Fibroblast of mammary gland (primary cell): ENCODE results near the gene AK6.
A peak's percentile ranks its signal among the peaks of the same experiment; 100 is the strongest.
"Not testable (repeated sequence)": the region's sequence is repeated elsewhere in the genome, so short reads cannot be mapped to it uniquely, and the experiment has no call there.

Source experiments
- DNase-seq: peaks from one replicate; pipeline ENCODE4 v3.0.0-alpha.2; 2010; ENCODE audit warnings: low read depth
- H3K4me3 ChIP-seq: 2 replicates; pipeline ENCODE4 v1.5.1; 2011; ENCODE audit warnings: low read depth, mild to moderate bottlenecking, low read length, moderate library complexity; ENCODE audit not compliant: control insufficient read depth
- CTCF ChIP-seq: conservative IDR thresholded peaks from 2 replicates; pipeline ENCODE4 v1.5.1; 2011; ENCODE audit warnings: low read depth, low read length, inconsistent platforms; ENCODE audit not compliant: control insufficient read depth, insufficient read depth

The AK6 gene

DNA sequence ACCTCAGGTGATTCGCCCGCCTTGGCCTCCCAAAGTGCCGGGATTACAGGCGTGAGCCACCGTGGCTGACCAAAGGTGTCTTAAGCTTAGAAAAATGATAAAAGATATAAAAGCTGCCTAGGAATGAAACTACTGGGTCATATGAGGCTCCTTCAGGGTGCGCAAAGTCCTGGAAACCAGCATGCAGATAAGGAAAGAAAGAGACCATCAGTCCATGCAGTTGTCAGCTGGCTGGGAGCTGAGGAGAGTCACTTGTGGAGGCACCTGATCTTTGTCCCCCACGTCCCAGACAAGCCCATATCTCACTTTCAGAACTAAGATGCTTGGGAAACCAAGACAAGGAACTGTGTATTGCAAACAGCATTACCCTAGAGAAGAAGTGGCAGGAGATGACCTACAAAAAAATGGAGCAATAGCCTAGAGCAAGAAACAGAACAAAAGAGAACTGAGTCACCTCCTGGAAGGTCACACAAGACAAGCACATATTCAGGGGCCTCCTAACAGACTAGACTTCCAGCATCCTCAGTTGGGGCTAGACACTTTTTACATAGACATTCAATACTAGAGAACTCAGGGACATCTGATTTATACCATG lies 33.9 kb downstream of the AK6 start:
- TF ChIP-seq CTCF = no peak
- no peak for DNase-seq
- H3K4me3 ChIP-seq = no peak overlapping the region

- peak; percentile 73 for DNase-seq
- TF ChIP-seq CTCF = peak; percentile 75
- no peak overlapping the region for H3K4me3 ChIP-seq
These were observed 34.5 kb downstream of the AK6 start for GRCh38 chr5:69334793-69335268.

- not testable (repeated sequence) for H3K4me3 ChIP-seq, DNase-seq
These were observed 35.5 kb downstream of the AK6 start for GRCh38 chr5:69333668-69334315.

DNA sequence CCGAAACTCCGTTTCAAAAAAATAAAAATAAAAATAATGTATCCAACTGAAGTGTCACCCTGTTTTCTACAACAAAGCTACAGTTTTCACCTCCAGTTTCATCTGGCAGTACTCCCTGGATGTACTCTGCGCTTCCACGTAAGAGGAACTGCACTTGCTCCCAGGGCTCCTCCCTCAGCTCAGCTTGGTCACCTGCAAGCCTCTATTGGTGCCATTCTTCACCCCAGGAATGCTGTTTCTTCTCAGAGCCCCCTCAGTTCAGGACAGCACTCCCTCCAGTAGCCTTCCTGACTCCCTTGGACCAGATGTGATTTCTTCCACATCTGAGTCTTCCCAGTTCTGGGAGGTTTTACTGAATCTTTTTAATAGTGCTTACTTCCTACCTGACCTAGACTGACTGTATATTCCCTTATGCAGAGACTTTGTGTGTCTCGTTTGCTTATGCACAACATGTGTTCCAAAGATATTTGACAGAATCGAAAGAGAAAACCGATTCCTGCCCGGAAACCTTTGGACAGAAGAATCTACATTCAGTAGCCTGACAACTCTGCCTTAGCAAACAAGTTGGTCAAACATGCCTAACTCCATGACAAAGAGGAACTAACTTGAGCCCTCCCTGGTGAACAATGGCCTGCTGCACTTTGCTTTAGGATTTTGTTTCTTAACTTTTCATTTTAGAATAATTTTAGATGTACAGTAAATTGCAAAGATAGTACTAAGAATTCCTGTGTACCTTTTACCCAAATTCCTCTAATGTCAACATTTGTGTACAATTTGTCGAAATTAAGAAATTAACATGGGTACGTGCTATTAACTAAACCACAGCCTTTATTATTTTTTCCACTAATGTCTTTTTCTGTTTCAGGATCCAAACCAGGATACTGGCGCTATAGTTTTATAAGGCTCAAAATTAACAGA lies 37.5 kb downstream of the AK6 start:
- TF ChIP-seq CTCF = no peak
- DNase-seq = no peak
- H3K4me3 ChIP-seq = peak overlapping the region; percentile 84

DNA sequence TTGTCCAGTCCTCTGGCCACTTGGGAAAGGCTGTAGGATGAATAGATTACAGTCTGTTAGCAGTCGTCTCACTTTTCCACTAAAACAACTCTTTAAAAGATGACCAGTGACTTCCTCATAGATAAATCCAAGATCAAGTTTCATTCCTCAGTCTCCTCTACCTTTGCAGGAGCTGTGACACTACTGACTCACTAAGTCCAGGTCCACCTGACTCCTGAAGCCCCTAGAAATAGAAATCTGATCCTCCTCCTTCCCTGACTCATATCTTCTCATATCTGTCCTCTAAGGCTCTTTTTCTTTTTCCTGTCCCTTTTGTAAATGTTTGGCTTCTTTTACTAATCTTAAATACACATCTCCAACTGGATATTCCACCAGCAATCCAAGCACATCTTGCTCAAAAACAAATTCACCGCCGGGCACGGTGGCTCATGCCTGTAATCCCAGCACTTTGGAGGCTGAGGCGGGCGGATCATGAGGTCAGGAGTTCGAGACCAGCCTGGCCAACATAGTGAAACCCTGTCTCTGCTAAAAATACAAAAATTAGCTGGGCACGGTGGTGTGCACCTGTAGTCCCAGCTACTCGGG lies 39.3 kb downstream of the AK6 start:
- no peak for DNase-seq
- TF ChIP-seq CTCF = no peak
- no peak overlapping the region for H3K4me3 ChIP-seq

- H3K4me3 ChIP-seq = no peak overlapping the region
- no peak for TF ChIP-seq CTCF
- no peak for DNase-seq
These were observed 43.0 kb downstream of the AK6 start for GRCh38 chr5:69326365-69326764.
